ENCODE results near the gene MYO7B. TPM values are rescaled to one million over a fixed set of nuclear protein-coding genes. Genes with fewer than 3 reads are reported as not detected.

MYO7B gene
- total RNA-seq, 1 experiment from 2014 or later: 0.48 TPM

GRCh38 chr2:127624756-127625571 lies 89.5 kb downstream of the MYO7B start:
- no peak for DNase-seq (ENCODE audit: low spot score)

- DNase-seq (ENCODE audit: low spot score): no peak
These were observed 90.1 kb downstream of the MYO7B start for GRCh38 chr2:127625572-127625951.

GRCh38 chr2:127626175-127626574 lies 90.7 kb downstream of the MYO7B start:
- no peak for DNase-seq (ENCODE audit: low spot score)

GRCh38 chr2:127626917-127627739 lies 91.6 kb downstream of the MYO7B start:
- no peak for DNase-seq (ENCODE audit: low spot score)

- DNase-seq (ENCODE audit: low spot score): no peak
These were observed 92.5 kb downstream of the MYO7B start for GRCh38 chr2:127627740-127628571.

GRCh38 chr2:127628767-127629614 lies 93.5 kb downstream of the MYO7B start:
- no peak for DNase-seq (ENCODE audit: low spot score)

GRCh38 chr2:127629637-127630036 lies 94.2 kb downstream of the MYO7B start:
- no peak for DNase-seq (ENCODE audit: low spot score)

GRCh38 chr2:127630096-127630863 lies 94.8 kb downstream of the MYO7B start:
- DNase-seq (ENCODE audit: low spot score): no peak

- DNase-seq (ENCODE audit: low spot score): no peak
These were observed 95.5 kb downstream of the MYO7B start for GRCh38 chr2:127630864-127631540.

GRCh38 chr2:127631541-127631996 lies 96.1 kb downstream of the MYO7B start:
- DNase-seq (ENCODE audit: low spot score): no peak

- DNase-seq (ENCODE audit: low spot score): no peak
These were observed 96.6 kb downstream of the MYO7B start for GRCh38 chr2:127631997-127632581.

GRCh38 chr2:127632592-127633489 lies 97.4 kb downstream of the MYO7B start:
- DNase-seq (ENCODE audit: low spot score): no peak

GRCh38 chr2:127633556-127634065 lies 98.1 kb downstream of the MYO7B start:
- no peak for DNase-seq (ENCODE audit: low spot score)

- no peak for DNase-seq (ENCODE audit: low spot score)
These were observed 98.7 kb downstream of the MYO7B start for GRCh38 chr2:127634066-127634617.

- DNase-seq (ENCODE audit: low spot score): no peak
These were observed 99.3 kb downstream of the MYO7B start for GRCh38 chr2:127634626-127635379.

GRCh38 chr2:127635380-127636237 lies 100.1 kb downstream of the MYO7B start:
- no peak for DNase-seq (ENCODE audit: low spot score)

Data from H4 (cell line).